DND-41 (cell line): ENCODE measurements around the gene PCGF2.

ENCODE experiments used
- ATAC-seq: fragments of 200-7000 bp; cut with Tn5 transposase; 3 replicates; pipeline ENCODE4 v1.9.1; 2021; ENCODE audit warnings: low read depth; ENCODE audit not compliant: insufficient read depth
- DNase-seq: peaks from one replicate; pipeline ENCODE4 v3.0.0-alpha.2; 2020
- H2AFZ ChIP-seq: 2 replicates; pipeline ENCODE4 v1.6.0; 2012; ENCODE audit warnings: low read depth, low read length
- H3K27ac ChIP-seq: 2 replicates; pipeline ENCODE4 v1.5.1; 2012; ENCODE audit warnings: low read length, inconsistent platforms
- H3K27me3 ChIP-seq: fragments of 200-600 bp; sonication (generic); 2 replicates; pipeline ENCODE4 v1.6.0; 2012; ENCODE audit warnings: low read length, mild to moderate bottlenecking, inconsistent platforms; ENCODE audit not compliant: insufficient read depth, poor library complexity
- H3K36me3 ChIP-seq: 2 replicates; pipeline ENCODE4 v1.5.1; 2012; ENCODE audit warnings: low read length, inconsistent platforms; ENCODE audit not compliant: insufficient read depth
- H3K4me1 ChIP-seq: 2 replicates; pipeline ENCODE4 v1.5.1; 2012; ENCODE audit warnings: mild to moderate bottlenecking, low read length; ENCODE audit not compliant: insufficient read depth
- H3K4me2 ChIP-seq: 2 replicates; pipeline ENCODE4 v1.6.0; 2012; ENCODE audit warnings: mild to moderate bottlenecking, moderate library complexity, low read length, inconsistent platforms; ENCODE audit not compliant: insufficient read depth
- H3K4me3 ChIP-seq, 2 experiments: fragments of 200-600 bp in 1 of 2; shearing (Covaris generic) in 1 of 2; 2 replicates each; pipeline ENCODE4 v1.5.1; 2012 to 2016; ENCODE audit warnings: inconsistent platforms in 2 of 2, low read length in 2 of 2, mild to moderate bottlenecking in 2 of 2, low read depth in 1 of 2, moderate library complexity in 1 of 2
- H3K79me2 ChIP-seq: 2 replicates; pipeline ENCODE4 v1.6.0; 2012; ENCODE audit warnings: low read length, inconsistent platforms; ENCODE audit not compliant: insufficient read depth
- H3K9ac ChIP-seq: 2 replicates; pipeline ENCODE4 v1.6.0; 2012; ENCODE audit warnings: low read depth, mild to moderate bottlenecking, inconsistent platforms, low read length, moderate library complexity
- H3K9me3 ChIP-seq: 2 replicates; pipeline ENCODE4 v1.5.1; 2012; ENCODE audit warnings: low read length, moderate library complexity, mild to moderate bottlenecking, inconsistent platforms; ENCODE audit not compliant: insufficient read depth, severe bottlenecking
- H4K20me1 ChIP-seq: 2 replicates; pipeline ENCODE4 v1.6.0; 2012; ENCODE audit warnings: low read length; ENCODE audit not compliant: insufficient read depth
- CTCF ChIP-seq: IDR thresholded peaks from 2 replicates; pipeline ENCODE4 v1.5.1; 2012; ENCODE audit warnings: borderline replicate concordance, low read length, moderate library complexity, mild to moderate bottlenecking; ENCODE audit not compliant: poor library complexity, severe bottlenecking; ENCODE audit errors: extremely low read depth
- EZH2 ChIP-seq: IDR thresholded peaks from 3 replicates; pipeline ENCODE4 v1.6.1; 2012; ENCODE audit warnings: borderline replicate concordance, low read depth, mild to moderate bottlenecking, moderate library complexity, low read length, inconsistent platforms; ENCODE audit not compliant: severe bottlenecking

Gene PCGF2

GRCh38 chr17:38720941-38721340 is 27.2 kb downstream of the PCGF2 start:
- H2AFZ ChIP-seq: no peak overlapping the region
- H3K36me3 ChIP-seq: peaks cover 85% of the 10 kb centered on the region
- no peak overlapping the region for H3K27ac ChIP-seq
- peaks cover 9% of the 10 kb centered on the region; the same call in 1 of the 2 replicates for H4K20me1 ChIP-seq
- H3K4me3 ChIP-seq: no peak overlapping the region
- no peaks in the 10 kb centered on the region for H3K79me2 ChIP-seq
- H3K4me1 ChIP-seq: peaks cover 18% of the 10 kb centered on the region
- H3K4me2 ChIP-seq: no peak overlapping the region
- no peaks in the 10 kb centered on the region for H3K27me3 ChIP-seq
- no peaks in the 10 kb centered on the region for H3K9me3 ChIP-seq
- no peak for TF ChIP-seq EZH2
- no peak for TF ChIP-seq CTCF
- ATAC-seq (no peak), DNase-seq (no peak)
- no peak overlapping the region for H3K9ac ChIP-seq

- Histone ChIP-seq H3K4me3 (no peak overlapping the region), H3K36me3 (peaks cover 86% of the 10 kb centered on the region)
These were observed 28.0 kb downstream of the PCGF2 start for GRCh38 chr17:38719943-38720641.

GRCh38 chr17:38719289-38719942 is 28.7 kb downstream of the PCGF2 start:
- H4K20me1 ChIP-seq: peaks cover 9% of the 10 kb centered on the region; the same call in 1 of the 2 replicates
- H3K27ac ChIP-seq: no peak overlapping the region
- no peaks in the 10 kb centered on the region for H3K27me3 ChIP-seq
- ATAC-seq: no peak
- TF ChIP-seq EZH2 (no peak), CTCF (no peak)
- H2AFZ ChIP-seq: no peak overlapping the region
- H3K4me1 ChIP-seq: peaks cover 3% of the 10 kb centered on the region; the same call in 1 of the 2 replicates
- H3K9ac ChIP-seq: no peak overlapping the region
- no peak for DNase-seq
- H3K9me3 ChIP-seq: no peaks in the 10 kb centered on the region
- no peak overlapping the region for H3K4me3 ChIP-seq
- no peaks in the 10 kb centered on the region for H3K79me2 ChIP-seq
- peaks cover 85% of the 10 kb centered on the region for H3K36me3 ChIP-seq
- no peak overlapping the region for H3K4me2 ChIP-seq

More at GRCh38 chr17:38719943-38720641, 28.0 kb downstream of the PCGF2 start:
- Histone ChIP-seq H3K9ac (no peak overlapping the region), H2AFZ (no peak overlapping the region), H3K79me2 (no peaks in the 10 kb centered on the region), H3K4me1 (peaks cover 10% of the 10 kb centered on the region), H3K27ac (no peak overlapping the region), H4K20me1 (peaks cover 9% of the 10 kb centered on the region; the same call in 1 of the 2 replicates), H3K4me2 (no peak overlapping the region), H3K9me3 (no peaks in the 10 kb centered on the region), H3K27me3 (no peaks in the 10 kb centered on the region)
- ATAC-seq (no peak), DNase-seq (no peak)
- no peak for TF ChIP-seq EZH2
- no peak for TF ChIP-seq CTCF
